GM19239 (cell line): ENCODE data around the gene RAD50.
"Not testable (repeated sequence)": the region's sequence is repeated elsewhere in the genome, so short reads cannot be mapped to it uniquely, and the experiment has no call there.

Experiments used
- DNase-seq: peaks from one replicate; pipeline ENCODE4 v3.0.0; 2011; ENCODE audit warnings: low spot score; ENCODE audit not compliant: insufficient read length
- FAIRE-seq: peaks from 2 replicates; lab custom pipeline; 2011; peaks lifted over from hg19 to GRCh38; lab: Jason Lieb, UNC

Gene RAD50

GRCh38 chr5:132556763-132557477 is at the start of gene RAD50:
Gene RAD50, plus strand, starts transcription at chr5:132556977. Its CDS starts 348 bp downstream, at chr5:132557325.
- DNase-seq (peak; percentile 77), FAIRE-seq (peak; percentile 100)

- DNase-seq = no peak
- FAIRE-seq = peak; percentile 23
These were observed 46.7 kb upstream of the RAD50 start for GRCh38 chr5:132510076-132510475.

- FAIRE-seq = not testable (repeated sequence)
These were observed 43.0 kb upstream of the RAD50 start for GRCh38 chr5:132513618-132514336.

GRCh38 chr5:132522067-132522466 is 34.7 kb upstream of the RAD50 start:
- FAIRE-seq, DNase-seq: not testable (repeated sequence)

More at GRCh38 chr5:132513618-132514336, 43.0 kb upstream of the RAD50 start:
- DNase-seq = not testable (repeated sequence)

GRCh38 chr5:132524877-132525276 is 31.9 kb upstream of the RAD50 start:
- FAIRE-seq, DNase-seq: not testable (repeated sequence)

- FAIRE-seq = peak; percentile 89
- no peak for DNase-seq
These were observed 31.5 kb upstream of the RAD50 start for GRCh38 chr5:132525299-132525724.

- DNase-seq (no peak), FAIRE-seq (peak; percentile 93)
These were observed 30.3 kb upstream of the RAD50 start for GRCh38 chr5:132526290-132526973.

DNA sequence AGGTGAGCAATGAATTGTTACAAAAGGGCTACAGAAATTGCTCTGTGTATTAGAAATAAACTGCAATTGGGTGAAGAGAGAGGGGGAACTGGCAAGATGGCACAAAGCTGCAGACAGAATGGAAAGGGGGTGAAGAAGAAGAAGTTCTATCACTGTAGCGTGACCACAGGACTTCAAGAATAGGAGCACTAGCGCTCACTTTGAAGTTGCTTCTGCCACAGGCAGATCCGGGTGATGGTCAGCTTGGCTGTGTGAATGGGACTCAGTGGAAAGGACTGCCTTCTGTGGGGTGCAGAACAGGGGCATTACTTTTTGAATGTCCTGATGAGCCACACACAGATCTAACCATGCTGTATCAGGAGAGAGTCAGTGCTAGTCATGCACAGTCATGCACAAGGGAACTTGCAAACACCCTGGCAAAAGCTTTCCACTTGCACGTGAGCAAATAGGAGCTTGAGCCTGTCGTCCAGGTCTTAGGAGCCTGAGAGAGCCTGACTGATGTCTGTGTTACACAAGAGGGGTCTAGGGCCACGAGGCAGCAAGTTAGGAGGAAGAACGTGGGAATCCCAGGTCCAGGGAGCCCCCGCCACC is 29.7 kb upstream of the RAD50 start:
- DNase-seq = no peak
- no peak for FAIRE-seq

GRCh38 chr5:132528021-132528420 is 28.8 kb upstream of the RAD50 start:
- FAIRE-seq = no peak
- no peak for DNase-seq

DNA sequence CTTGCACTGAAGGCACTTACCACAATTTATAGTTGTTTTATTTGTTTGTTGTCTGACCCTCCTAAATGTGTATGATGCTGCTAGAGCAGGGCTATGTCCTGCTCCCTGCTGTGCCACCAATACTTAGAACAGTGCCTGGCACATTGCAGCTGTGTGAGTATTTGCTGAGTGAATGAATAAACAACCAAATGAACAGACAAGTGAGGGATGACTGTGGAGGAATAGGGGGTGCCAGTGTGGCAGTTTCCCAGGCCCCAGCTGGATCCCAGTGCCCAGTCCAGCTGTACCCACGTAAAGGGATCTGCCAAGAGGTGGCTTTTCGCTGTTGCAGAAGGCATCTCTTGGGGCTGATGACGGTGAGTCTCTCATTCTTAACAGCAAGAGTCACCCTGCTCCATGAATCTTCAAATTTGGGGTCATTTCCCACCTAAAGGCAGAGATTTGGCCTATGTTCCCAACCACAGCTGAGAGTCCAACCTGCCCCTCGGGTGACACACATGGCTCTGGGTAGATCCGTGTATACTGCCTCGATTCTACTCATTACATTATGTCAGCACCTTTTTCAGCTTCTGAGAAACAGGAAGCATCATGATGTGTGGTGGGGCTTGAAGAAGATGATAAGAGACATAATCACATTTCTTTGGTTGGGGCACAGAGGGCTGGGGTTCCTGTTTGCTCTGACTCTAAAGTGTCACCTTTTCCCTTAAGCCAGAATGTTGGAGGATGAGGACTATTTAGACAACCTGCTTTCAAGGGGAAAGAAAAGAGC is 27.7 kb upstream of the RAD50 start:
- no peak for FAIRE-seq

GRCh38 chr5:132530946-132531345 is 25.8 kb upstream of the RAD50 start:
- FAIRE-seq = no peak
- no peak for DNase-seq

More for the DNA sequence above, 27.7 kb upstream of the RAD50 start:
- DNase-seq = no peak

- DNase-seq (no peak), FAIRE-seq (no peak)
These were observed 17.1 kb upstream of the RAD50 start for GRCh38 chr5:132539716-132540115.

DNA sequence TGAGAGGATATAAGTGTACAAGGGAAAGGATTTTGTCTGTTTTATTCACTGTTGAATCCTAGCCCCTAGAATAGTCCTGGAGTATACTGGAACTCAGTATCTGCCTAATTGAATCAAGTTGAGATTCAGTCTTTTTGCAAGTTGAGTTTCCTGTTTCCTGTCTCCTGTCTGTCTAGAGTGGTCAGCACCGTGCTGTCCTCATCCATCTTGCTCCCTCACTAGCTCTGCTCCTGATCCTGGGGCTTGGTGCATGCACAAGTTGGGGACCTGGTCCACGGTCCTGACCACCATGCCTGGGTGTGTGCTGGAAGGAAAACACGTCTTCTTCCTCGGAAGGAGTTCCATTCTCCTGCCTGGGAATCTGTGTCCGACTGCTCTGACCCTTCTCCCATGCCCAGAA is 16.6 kb upstream of the RAD50 start:
- DNase-seq = no peak
- no peak for FAIRE-seq

DNA sequence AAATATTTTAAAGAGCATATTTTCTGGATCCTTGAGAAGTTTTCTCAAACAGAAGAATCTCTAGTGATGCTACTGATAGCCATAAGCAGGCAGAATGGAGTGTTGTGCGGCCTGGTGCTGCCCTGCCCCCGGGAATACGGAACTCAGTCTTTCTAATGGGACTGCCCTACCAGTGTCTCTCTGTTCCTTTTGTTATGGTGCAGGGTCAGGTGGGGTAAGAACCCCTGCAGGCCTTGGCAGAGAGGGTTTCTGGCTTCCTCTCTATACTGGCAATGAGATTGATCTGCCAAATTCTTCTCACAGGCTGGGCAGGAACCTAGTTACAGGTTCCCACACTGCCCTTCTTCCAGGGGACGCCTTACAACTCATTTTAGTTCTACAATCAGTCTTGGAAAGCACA is 16.0 kb upstream of the RAD50 start:
- DNase-seq = no peak
- no peak for FAIRE-seq

DNA sequence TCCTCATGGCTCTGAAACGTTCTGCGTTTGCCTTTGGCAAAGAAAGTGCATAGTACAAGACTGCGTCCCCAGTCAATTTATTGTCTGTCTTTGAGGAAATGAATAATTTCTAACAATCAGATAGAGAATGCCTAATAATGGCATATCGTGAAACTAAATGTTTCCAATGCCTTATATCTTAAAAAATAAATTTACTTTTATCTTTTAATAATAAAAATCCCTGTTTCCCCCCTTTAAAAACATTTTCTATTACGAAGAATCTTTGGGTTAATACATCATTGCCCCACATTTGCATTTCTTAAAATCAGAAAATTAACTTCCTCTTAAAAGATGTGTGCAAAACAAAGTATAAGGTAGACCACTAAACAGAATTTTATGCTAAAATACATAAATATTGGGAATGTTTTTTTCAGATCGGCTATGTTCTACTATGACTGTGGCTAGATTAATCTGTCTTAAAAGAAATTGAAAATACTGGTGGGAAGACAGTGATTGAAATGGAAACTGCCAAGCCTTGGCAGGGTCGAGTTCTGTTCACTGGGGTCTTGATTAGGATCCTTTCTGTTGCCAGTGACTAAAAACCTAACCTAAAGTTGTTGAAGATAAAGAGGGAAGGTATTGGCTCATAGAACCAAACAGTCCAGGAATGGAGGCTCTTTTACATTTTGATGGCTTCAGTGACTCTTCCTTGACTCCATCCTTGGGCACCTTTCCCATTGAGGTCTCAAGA is 13.1 kb upstream of the RAD50 start, which contains the start of gene IL5:
TSS of gene IL5 (minus strand) at position 51 of the 730 bp plus-strand sequence. CDS start at position 7, 44 bp downstream.
- FAIRE-seq (no peak), DNase-seq (no peak)

GRCh38 chr5:132546108-132546507 is 10.7 kb upstream of the RAD50 start:
- no peak for DNase-seq
- FAIRE-seq = no peak

DNA sequence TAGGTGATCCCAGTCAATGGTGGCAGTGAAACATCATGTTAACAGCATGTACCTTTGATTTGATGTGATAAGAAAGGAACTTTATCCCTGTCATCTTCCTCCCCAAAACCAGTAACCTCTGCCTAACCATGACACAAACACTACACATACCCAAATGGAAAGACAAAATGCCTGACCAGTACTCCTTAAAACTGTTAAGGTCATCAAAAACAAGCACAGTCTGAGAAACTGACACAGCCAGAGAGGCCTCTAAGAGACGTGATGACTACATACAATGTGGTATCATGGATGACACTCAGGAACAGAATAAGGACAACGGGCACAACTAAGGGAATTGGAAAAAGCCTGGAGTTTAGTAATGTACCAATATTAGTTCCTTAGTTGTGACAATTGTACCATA is 9.5 kb upstream of the RAD50 start:
- DNase-seq (no peak), FAIRE-seq (no peak)

- FAIRE-seq, DNase-seq: not testable (repeated sequence)
These were observed 7.9 kb upstream of the RAD50 start for GRCh38 chr5:132548834-132549233.

GRCh38 chr5:132549576-132549975 is 7.2 kb upstream of the RAD50 start:
- DNase-seq (no peak), FAIRE-seq (no peak)
